ENCODE measurements around the gene ALX4. TPM values are rescaled to one million over a fixed set of nuclear protein-coding genes. Genes with fewer than 3 reads are reported as not detected.

The ALX4 gene
- total and polyA plus RNA-seq, 2 of the 8 experiments (the other 6 are each of a cell fraction or from before 2014, with no cell fraction given), result not detected

DNA sequence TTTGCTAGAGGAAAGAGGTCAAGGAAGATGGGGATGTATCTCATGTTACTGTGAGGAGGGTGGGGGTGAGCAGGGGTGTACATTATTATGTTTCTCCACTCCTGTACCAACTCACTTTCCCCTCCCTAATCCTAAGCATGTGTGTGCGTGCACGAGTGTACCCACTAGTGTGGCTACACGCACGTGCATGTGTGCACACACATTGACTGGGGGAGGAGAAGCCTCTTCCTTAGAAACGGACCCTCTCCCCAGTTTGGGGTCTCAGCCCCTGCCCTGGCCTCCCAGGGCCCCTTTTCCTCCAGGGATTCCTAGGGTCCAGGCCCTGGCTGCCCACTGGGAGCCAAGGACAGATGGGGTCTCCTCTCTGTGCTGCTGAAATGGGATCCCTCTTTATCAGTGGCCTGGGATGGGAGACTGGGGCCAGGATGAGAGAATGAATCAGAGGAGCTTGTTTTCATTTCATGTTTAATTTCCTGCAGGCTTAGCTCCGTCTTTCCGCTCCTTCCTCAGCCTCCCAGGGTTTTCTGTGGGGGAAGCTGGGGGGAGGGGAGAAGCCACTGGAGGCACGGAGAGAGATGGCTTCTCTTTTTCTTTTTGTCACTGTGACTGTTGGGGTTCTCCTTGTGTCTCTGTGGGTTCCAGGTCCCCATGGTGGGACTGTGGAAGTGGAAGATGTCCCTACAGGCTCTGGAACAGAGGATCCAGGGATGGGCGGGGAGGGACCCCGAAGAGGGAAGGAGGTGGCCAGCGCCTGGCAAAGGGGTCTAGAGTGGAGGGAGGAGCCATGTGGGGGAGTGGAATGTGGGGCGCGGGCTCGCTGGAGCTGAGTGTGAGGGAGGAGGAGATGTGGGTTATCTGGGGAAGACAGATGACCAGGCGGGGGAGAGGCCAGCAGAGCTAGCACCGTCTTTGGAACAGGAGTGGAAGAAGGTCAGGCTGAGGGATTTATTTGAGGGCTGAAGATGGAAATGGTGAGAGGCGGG is 40.3 kb downstream of the ALX4 start (continued):
- TF ChIP-seq KDM1A (IDR thresholded peaks at IDR 0.05; ENCODE audit: borderline replicate concordance, low read length) (no peak), YY1 (IDR thresholded peaks at IDR 0.05; ENCODE audit: low read depth, low read length) (no peak), BRCA1 (IDR thresholded peaks at IDR 0.05; ENCODE audit: low read depth, low read length) (no peak), POU5F1 (IDR thresholded peaks at IDR 0.05; ENCODE audit: low read depth, low read length) (no peak), TEAD4 (IDR thresholded peaks at IDR 0.05; ENCODE audit: low read depth, low read length) (no peak)
- TF ChIP-seq, protein P1, sequence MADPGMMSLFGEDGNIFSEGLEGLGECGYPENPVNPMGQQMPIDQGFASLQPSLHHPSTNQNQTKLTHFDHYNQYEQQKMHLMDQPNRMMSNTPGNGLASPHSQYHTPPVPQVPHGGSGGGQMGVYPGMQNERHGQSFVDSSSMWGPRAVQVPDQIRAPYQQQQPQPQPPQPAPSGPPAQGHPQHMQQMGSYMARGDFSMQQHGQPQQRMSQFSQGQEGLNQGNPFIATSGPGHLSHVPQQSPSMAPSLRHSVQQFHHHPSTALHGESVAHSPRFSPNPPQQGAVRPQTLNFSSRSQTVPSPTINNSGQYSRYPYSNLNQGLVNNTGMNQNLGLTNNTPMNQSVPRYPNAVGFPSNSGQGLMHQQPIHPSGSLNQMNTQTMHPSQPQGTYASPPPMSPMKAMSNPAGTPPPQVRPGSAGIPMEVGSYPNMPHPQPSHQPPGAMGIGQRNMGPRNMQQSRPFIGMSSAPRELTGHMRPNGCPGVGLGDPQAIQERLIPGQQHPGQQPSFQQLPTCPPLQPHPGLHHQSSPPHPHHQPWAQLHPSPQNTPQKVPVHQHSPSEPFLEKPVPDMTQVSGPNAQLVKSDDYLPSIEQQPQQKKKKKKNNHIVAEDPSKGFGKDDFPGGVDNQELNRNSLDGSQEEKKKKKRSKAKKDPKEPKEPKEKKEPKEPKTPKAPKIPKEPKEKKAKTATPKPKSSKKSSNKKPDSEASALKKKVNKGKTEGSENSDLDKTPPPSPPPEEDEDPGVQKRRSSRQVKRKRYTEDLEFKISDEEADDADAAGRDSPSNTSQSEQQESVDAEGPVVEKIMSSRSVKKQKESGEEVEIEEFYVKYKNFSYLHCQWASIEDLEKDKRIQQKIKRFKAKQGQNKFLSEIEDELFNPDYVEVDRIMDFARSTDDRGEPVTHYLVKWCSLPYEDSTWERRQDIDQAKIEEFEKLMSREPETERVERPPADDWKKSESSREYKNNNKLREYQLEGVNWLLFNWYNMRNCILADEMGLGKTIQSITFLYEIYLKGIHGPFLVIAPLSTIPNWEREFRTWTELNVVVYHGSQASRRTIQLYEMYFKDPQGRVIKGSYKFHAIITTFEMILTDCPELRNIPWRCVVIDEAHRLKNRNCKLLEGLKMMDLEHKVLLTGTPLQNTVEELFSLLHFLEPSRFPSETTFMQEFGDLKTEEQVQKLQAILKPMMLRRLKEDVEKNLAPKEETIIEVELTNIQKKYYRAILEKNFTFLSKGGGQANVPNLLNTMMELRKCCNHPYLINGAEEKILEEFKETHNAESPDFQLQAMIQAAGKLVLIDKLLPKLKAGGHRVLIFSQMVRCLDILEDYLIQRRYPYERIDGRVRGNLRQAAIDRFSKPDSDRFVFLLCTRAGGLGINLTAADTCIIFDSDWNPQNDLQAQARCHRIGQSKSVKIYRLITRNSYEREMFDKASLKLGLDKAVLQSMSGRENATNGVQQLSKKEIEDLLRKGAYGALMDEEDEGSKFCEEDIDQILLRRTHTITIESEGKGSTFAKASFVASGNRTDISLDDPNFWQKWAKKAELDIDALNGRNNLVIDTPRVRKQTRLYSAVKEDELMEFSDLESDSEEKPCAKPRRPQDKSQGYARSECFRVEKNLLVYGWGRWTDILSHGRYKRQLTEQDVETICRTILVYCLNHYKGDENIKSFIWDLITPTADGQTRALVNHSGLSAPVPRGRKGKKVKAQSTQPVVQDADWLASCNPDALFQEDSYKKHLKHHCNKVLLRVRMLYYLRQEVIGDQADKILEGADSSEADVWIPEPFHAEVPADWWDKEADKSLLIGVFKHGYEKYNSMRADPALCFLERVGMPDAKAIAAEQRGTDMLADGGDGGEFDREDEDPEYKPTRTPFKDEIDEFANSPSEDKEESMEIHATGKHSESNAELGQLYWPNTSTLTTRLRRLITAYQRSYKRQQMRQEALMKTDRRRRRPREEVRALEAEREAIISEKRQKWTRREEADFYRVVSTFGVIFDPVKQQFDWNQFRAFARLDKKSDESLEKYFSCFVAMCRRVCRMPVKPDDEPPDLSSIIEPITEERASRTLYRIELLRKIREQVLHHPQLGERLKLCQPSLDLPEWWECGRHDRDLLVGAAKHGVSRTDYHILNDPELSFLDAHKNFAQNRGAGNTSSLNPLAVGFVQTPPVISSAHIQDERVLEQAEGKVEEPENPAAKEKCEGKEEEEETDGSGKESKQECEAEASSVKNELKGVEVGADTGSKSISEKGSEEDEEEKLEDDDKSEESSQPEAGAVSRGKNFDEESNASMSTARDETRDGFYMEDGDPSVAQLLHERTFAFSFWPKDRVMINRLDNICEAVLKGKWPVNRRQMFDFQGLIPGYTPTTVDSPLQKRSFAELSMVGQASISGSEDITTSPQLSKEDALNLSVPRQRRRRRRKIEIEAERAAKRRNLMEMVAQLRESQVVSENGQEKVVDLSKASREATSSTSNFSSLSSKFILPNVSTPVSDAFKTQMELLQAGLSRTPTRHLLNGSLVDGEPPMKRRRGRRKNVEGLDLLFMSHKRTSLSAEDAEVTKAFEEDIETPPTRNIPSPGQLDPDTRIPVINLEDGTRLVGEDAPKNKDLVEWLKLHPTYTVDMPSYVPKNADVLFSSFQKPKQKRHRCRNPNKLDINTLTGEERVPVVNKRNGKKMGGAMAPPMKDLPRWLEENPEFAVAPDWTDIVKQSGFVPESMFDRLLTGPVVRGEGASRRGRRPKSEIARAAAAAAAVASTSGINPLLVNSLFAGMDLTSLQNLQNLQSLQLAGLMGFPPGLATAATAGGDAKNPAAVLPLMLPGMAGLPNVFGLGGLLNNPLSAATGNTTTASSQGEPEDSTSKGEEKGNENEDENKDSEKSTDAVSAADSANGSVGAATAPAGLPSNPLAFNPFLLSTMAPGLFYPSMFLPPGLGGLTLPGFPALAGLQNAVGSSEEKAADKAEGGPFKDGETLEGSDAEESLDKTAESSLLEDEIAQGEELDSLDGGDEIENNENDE (IDR thresholded peaks at IDR 0.05; ENCODE audit: insufficient replicate concordance, low read length), result no peak
- TF ChIP-seq, protein P2, sequence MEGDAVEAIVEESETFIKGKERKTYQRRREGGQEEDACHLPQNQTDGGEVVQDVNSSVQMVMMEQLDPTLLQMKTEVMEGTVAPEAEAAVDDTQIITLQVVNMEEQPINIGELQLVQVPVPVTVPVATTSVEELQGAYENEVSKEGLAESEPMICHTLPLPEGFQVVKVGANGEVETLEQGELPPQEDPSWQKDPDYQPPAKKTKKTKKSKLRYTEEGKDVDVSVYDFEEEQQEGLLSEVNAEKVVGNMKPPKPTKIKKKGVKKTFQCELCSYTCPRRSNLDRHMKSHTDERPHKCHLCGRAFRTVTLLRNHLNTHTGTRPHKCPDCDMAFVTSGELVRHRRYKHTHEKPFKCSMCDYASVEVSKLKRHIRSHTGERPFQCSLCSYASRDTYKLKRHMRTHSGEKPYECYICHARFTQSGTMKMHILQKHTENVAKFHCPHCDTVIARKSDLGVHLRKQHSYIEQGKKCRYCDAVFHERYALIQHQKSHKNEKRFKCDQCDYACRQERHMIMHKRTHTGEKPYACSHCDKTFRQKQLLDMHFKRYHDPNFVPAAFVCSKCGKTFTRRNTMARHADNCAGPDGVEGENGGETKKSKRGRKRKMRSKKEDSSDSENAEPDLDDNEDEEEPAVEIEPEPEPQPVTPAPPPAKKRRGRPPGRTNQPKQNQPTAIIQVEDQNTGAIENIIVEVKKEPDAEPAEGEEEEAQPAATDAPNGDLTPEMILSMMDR (IDR thresholded peaks at IDR 0.05; ENCODE audit: control extremely low read depth in 1 of 3, insufficient read depth in 1 of 3, low read depth in 1 of 3, low read length in 3 of 3), result no peak
